PC-9 (cell line): ENCODE results near the gene SLCO4A1.

Experiments used
- EZH2 ChIP-seq: fragments of 200-600 bp; sonication (generic); IDR thresholded peaks from 2 replicates; pipeline ENCODE4 v1.8.0; 2017; ENCODE audit warnings: antibody characterized with exemption, low read depth
- TF ChIP-seq, protein P1 (sequence below): fragments of 200-600 bp; sonication (generic); conservative IDR thresholded peaks from 2 replicates; pipeline ENCODE4 v1.6.1; 2017; ENCODE audit warnings: mixed run types, antibody characterized with exemption, mild to moderate bottlenecking, moderate library complexity

- TF ChIP-seq, protein P1, sequence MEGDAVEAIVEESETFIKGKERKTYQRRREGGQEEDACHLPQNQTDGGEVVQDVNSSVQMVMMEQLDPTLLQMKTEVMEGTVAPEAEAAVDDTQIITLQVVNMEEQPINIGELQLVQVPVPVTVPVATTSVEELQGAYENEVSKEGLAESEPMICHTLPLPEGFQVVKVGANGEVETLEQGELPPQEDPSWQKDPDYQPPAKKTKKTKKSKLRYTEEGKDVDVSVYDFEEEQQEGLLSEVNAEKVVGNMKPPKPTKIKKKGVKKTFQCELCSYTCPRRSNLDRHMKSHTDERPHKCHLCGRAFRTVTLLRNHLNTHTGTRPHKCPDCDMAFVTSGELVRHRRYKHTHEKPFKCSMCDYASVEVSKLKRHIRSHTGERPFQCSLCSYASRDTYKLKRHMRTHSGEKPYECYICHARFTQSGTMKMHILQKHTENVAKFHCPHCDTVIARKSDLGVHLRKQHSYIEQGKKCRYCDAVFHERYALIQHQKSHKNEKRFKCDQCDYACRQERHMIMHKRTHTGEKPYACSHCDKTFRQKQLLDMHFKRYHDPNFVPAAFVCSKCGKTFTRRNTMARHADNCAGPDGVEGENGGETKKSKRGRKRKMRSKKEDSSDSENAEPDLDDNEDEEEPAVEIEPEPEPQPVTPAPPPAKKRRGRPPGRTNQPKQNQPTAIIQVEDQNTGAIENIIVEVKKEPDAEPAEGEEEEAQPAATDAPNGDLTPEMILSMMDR: no peak
- TF ChIP-seq EZH2: no peak
Measured at GRCh38 chr20:62623488-62624324, 18.6 kb upstream of the SLCO4A1 start.
